Amniotic stem cell (primary cell): ENCODE data around the gene PIK3CA.
"Not testable (repeated sequence)": the region's sequence is repeated elsewhere in the genome, so short reads cannot be mapped to it uniquely, and the experiment has no call there.

Experiments
- DNase-seq: peaks from one replicate; lab custom pipeline; 2025; lab: John Stamatoyannopoulos, UW

PIK3CA gene

DNA sequence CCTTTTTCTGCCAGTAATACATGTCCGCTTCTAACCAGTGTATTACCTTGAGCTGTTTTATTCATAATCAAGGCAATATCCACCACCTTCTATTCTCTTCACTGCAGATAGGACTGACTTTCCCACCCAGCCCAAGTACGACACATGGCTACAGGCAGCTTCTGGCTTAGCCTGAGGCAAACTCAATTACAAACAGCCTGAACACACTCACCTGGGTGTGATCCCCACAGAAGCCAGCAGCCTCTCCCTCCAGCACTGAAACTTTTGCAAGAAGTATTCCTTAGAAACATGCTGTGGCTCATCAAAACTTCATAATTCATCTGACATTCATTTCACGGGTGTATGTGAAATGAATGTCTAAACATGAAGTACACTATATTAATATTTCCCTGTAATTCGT, 116.3 kb downstream of the PIK3CA start:
- no peak for DNase-seq

DNA sequence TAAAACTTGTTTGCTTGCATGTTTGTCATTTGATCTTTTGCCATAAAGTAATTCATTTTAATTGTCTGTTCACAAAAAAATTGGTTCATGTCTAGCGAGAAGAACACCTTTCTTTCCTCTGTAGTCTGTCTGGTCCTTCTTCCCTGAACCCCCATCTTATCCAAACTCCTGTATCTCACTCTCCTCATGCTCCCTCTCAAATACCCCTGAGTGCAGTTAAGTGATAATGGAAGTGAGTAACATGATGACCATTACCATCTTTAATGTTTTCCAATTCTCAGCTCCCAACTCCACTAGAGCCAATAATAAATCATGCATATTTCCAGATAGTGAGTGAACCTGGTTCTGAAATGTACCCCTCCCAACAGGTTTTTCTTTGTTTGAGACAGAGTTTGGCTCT, 116.9 kb downstream of the PIK3CA start:
- no peak for DNase-seq

DNA sequence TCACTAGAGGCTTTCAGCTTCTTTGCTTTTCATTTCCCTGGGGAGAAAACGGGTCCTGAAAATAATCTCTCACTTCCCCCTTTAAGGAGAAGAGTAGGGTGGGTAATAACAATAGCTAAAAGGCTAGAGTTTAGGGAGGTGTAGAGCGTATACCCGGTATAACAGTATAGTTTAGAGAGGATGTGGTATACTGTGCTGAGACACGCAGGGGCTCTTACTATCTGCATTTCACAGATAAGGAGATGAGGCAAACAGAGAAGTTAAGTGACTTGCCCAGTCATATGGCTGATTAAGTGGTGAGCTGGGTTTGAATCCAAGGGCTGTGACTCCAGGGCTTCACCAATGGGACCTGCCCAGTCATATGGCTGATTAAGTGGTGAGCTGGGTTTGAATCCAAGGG, 117.7 kb downstream of the PIK3CA start:
- DNase-seq: no peak

DNA sequence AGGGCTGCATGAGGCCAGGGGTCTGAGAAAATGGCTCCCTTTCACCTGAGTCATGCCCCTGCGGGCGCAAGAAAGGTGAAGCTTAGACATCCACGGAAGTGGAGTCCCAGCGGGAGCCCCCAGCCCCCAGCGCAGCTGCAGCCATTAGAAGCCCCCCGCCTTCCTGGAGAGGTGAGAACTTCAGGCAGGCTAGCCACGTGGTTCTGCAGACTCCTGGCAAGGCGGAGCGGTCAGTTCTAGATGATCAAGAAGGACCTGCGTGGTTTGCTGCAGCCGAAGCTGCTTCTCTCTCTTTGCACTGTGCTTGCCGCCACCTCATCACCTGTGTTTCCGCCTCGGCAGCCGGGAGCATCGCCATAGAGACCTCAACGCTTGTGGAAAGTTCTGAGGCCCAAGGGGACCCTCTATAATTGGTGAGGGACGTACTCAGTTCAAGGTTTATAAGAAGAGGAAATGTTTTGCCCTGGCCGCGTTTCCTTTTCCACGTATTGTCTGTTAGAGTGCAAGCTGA, 118.6 kb downstream of the PIK3CA start:
- no peak for DNase-seq

GRCh38 chr3:179268400-179269051, 120.4 kb downstream of the PIK3CA start:
- no peak for DNase-seq

GRCh38 chr3:179269152-179269707, 121.1 kb downstream of the PIK3CA start:
- DNase-seq: no peak

DNA sequence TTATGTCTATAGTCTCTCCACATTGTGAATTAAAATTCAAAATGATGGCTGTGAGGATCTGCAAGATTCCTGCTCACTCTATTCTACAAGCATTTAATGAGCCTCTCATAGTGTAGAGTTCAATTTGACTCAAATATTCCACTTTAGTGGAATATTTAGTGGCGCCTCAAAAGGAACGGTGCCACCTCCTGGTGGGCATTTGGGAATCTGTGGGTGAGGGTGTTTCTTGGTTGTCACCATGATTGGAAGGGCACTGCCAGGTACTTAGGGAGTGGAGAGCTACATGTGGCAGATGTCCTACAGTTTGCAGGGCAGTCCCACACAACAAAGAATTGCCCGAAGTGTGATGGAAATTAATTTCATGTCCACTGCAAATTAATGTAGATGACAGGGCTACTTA, 124.2 kb downstream of the PIK3CA start:
- DNase-seq: no peak

GRCh38 chr3:179274434-179274833, 126.3 kb downstream of the PIK3CA start:
- DNase-seq: not testable (repeated sequence)

DNA sequence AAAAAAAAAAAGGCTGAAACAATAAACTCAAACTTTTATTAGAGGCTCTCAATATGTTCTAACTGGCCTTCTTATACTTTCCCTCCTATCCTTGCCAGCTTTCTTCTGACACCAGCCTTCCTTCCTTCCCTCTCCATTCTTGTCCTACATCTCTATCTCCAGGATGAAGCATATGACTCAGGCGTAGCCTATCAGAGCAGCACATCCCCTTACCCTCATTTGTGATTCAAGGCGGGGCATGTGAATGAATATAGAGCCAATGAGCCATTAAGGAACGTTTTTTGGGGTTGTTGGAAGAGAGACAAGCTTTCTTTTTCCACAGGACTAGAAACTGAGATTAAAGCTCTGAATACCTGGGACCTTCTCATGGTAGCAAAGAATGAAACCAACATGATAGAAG, 127.8 kb downstream of the PIK3CA start:
- no peak for DNase-seq

- DNase-seq: no peak
These were observed 128.6 kb downstream of the PIK3CA start for GRCh38 chr3:179276743-179277142.

DNA sequence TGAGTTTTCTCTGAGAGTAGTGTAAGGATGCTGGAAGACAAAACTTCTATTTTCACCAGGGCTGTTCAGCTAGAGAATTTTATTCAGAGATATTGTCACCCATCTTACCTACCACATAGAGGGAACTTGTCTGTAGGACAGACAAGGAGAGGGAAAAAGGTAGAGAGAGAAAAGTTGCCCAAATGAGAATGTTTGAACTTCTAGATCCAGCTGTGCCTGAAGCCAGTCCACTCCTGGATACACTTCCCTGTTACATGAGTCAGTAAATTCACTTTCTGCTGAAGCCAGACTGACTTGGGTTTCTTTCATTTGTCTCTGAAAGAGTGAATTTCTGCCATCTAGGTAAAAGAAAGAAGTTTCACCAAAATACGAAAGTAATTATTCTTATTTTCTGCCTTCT, 130.0 kb downstream of the PIK3CA start:
- no peak for DNase-seq

DNA sequence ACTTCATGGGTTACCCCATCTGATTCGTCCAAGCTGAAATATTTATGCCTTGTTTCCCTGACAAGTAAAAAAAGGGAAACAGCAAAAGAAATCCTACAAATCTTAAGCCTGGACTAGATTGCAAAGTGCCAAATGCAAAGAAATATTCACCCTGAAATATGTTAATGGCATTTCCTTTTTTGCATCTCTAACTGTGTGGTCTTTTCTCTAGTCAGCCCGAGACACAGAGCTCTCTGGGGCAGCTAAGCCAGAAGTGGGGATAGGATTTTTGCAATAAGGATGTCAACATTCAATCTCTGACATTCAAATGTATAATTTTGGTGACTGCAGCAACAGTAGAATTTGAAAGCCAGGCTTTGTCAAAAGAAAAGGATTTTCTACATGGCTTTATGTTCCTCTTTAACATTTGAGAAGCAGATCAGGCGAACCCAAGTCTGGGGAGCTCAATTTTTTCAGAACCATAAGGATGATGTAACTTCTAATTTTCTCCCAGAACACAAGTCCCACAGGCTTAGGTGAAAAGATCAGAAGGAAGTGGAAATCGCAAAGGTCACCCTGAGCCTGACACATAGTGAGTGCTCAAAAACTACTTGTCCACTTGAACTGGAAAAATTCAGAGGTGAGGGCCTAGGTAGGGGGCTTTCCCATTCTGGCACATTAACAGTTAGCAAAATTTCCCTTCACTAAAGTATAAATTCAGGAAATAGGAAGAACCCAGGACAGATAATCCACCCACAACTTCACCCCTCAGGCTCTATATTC, 131.0 kb downstream of the PIK3CA start:
- DNase-seq: no peak

GRCh38 chr3:179279837-179280236, 131.7 kb downstream of the PIK3CA start:
- DNase-seq: no peak

DNA sequence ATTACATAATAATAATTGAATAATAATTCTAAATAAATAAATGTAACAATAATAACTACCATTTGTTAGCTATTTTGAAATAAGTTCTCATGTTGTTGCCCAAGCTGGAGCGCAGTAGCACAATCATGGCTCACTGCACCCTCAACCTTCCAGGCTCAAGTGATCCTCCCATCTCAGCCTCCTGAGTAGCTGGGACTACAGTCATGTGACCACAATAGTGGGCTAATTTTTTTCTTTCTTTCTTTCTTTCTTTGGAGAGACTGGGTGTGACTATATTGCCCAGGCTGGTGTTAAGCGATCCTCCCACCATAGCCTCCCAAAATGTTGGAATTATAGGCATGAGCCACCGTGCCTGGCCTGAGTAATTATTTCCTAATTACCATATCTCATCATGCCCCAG, 133.7 kb downstream of the PIK3CA start:
- DNase-seq: no peak

- no peak for DNase-seq
These were observed 138.2 kb downstream of the PIK3CA start for GRCh38 chr3:179286331-179286730.

GRCh38 chr3:179288845-179289244, 140.7 kb downstream of the PIK3CA start:
- no peak for DNase-seq

DNA sequence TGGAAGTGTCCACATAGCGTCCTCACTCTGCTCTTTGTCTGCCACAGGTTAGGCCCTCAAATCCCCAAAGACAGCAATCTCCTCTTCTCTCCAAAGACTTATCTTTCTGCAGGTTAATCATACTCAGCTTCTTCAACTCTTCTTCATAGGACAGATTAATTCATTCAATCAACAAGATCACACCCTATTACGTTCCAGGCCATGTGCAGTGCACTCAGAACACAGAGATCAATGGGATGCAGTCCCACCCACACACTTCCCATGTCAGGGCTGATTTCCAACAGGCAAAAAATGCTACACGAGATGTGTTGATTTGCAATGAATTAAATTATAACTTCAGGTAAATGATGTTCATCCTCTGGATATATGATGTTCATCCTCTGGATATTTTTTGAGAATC, 141.1 kb downstream of the PIK3CA start:
- DNase-seq: no peak
